ENCODE results near the gene ZNF554. TPM values are rescaled to one million over a fixed set of nuclear protein-coding genes. Genes with fewer than 3 reads are reported as not detected.
"Not testable (repeated sequence)": the region's sequence is repeated elsewhere in the genome, so short reads cannot be mapped to it uniquely, and the experiment has no call there.

ZNF554 gene
- total RNA-seq, 1 donor from 2014 or later: 2.7 TPM

- DNase-seq (ENCODE audit: extremely low read depth, low read depth, low spot score): no peak
These were observed 12.8 kb upstream of the ZNF554 start for GRCh38 chr19:2806736-2807378.

GRCh38 chr19:2807379-2808128, 12.1 kb upstream of the ZNF554 start:
- DNase-seq (ENCODE audit: extremely low read depth, low read depth, low spot score): no peak

GRCh38 chr19:2808129-2808941, 11.3 kb upstream of the ZNF554 start:
- no peak for DNase-seq (ENCODE audit: extremely low read depth, low read depth, low spot score)

GRCh38 chr19:2809387-2810140, 10.1 kb upstream of the ZNF554 start:
- no peak for DNase-seq (ENCODE audit: extremely low read depth, low read depth, low spot score)

GRCh38 chr19:2810141-2811091, 9.3 kb upstream of the ZNF554 start:
- no peak for DNase-seq (ENCODE audit: extremely low read depth, low read depth, low spot score)

GRCh38 chr19:2811221-2811722, 8.4 kb upstream of the ZNF554 start:
- no peak for DNase-seq (ENCODE audit: extremely low read depth, low read depth, low spot score)

GRCh38 chr19:2811735-2812413, 7.8 kb upstream of the ZNF554 start:
- DNase-seq (ENCODE audit: extremely low read depth, low read depth, low spot score): no peak

GRCh38 chr19:2812414-2813234, 7.0 kb upstream of the ZNF554 start:
- no peak for DNase-seq (ENCODE audit: extremely low read depth, low read depth, low spot score)

- DNase-seq (ENCODE audit: extremely low read depth, low read depth, low spot score): no peak
These were observed 6.2 kb upstream of the ZNF554 start for GRCh38 chr19:2813235-2814160.

- no peak for DNase-seq (ENCODE audit: extremely low read depth, low read depth, low spot score)
These were observed 5.2 kb upstream of the ZNF554 start for GRCh38 chr19:2814426-2814825.

- no peak for DNase-seq (ENCODE audit: extremely low read depth, low read depth, low spot score)
These were observed 4.5 kb upstream of the ZNF554 start for GRCh38 chr19:2815191-2815614.

GRCh38 chr19:2815923-2816322, 3.7 kb upstream of the ZNF554 start:
- no peak for DNase-seq (ENCODE audit: extremely low read depth, low read depth, low spot score)

- DNase-seq (ENCODE audit: extremely low read depth, low read depth, low spot score): no peak
These were observed 3.0 kb upstream of the ZNF554 start for GRCh38 chr19:2816641-2817040.

GRCh38 chr19:2817237-2817829, 2.3 kb upstream of the ZNF554 start:
- DNase-seq (ENCODE audit: extremely low read depth, low read depth, low spot score): not testable (repeated sequence)

- no peak for DNase-seq (ENCODE audit: extremely low read depth, low read depth, low spot score)
These were observed 539 bp downstream of the ZNF554 start for GRCh38 chr19:2820112-2820702.

- DNase-seq (ENCODE audit: extremely low read depth, low read depth, low spot score): no peak
These were observed 3.2 kb downstream of the ZNF554 start for GRCh38 chr19:2822846-2823245.

Measured in glomerular endothelial cell (primary cell).